PC-9 (cell line): ENCODE results near the gene CPE. TPM values are rescaled to one million over a fixed set of nuclear protein-coding genes. Genes with fewer than 3 reads are reported as not detected.

Source experiments
- BruUV-seq: library from RNA; stranded (reverse); fragments of 400-500 nt; replicated peaks from 2 replicates; lab custom pipeline; 2021; lab: Mats Ljungman, UMichigan
- CTCF ChIA-PET: fragments of 300-600 bp; sonication (Branson Sonifier 250); formaldehyde crosslinking; loops from one replicate; lab custom pipeline; 2022; ENCODE audit warnings: antibody characterized with exemption; lab: Charles Lee
- POLR2A ChIA-PET: fragments of 300-600 bp; sonication (Branson Sonifier 250); formaldehyde crosslinking; loops from one replicate; lab custom pipeline; 2022; ENCODE audit warnings: antibody characterized with exemption; ENCODE audit not compliant: unreplicated experiment; lab: Charles Lee
- DNase-seq, 2 experiments: peaks; one replicate each; pipeline versions ENCODE4 v3.0.0 to v3.0.0-alpha.2; 2015 to 2022; ENCODE audit warnings: mixed read lengths in 1 of 2
- H2AFZ ChIP-seq: fragments of 200-600 bp; sonication (generic); 2 replicates; pipeline ENCODE4 v1.8.1; 2017; ENCODE audit warnings: antibody characterized with exemption
- H3F3A ChIP-seq: fragments of 200-600 bp; sonication (generic); 2 replicates; pipeline ENCODE4 v1.8.1; 2017; ENCODE audit warnings: antibody characterized with exemption, mild to moderate bottlenecking, low read depth; ENCODE audit not compliant: insufficient read depth
- H3K27ac ChIP-seq: fragments of 200-600 bp; sonication (generic); 2 replicates; pipeline ENCODE4 v1.6.1; 2016; ENCODE audit warnings: mixed run types
- H3K27me3 ChIP-seq: fragments of 200-600 bp; sonication (generic); 2 replicates; pipeline ENCODE4 v1.6.1; 2016; ENCODE audit warnings: low read depth, mixed run types; ENCODE audit not compliant: insufficient read depth
- H3K36me3 ChIP-seq: fragments of 200-600 bp; sonication (generic); 2 replicates; pipeline ENCODE4 v1.6.1; 2016; ENCODE audit warnings: low read depth, mixed run types
- H3K4me1 ChIP-seq: fragments of 200-600 bp; sonication (generic); replicated peaks from 2 replicates; pipeline ENCODE4 v1.6.1; 2016; ENCODE audit warnings: mixed run types; ENCODE audit not compliant: insufficient read depth
- H3K4me2 ChIP-seq: fragments of 200-600 bp; sonication (generic); 2 replicates; pipeline ENCODE4 v1.6.1; 2017; ENCODE audit warnings: mixed run types
- H3K4me3 ChIP-seq: fragments of 200-600 bp; sonication (generic); 2 replicates; pipeline ENCODE4 v1.6.1; 2016; ENCODE audit warnings: mixed run types
- H3K79me2 ChIP-seq: fragments of 200-600 bp; sonication (generic); 2 replicates; pipeline ENCODE4 v1.6.1; 2017; ENCODE audit warnings: low read depth, mixed run types
- H3K9me2 ChIP-seq: fragments of 200-600 bp; sonication (generic); 2 replicates; pipeline ENCODE4 v1.8.1; 2017; ENCODE audit warnings: mild to moderate bottlenecking; ENCODE audit not compliant: insufficient read depth
- H3K9me3 ChIP-seq: fragments of 200-600 bp; sonication (generic); 2 replicates; pipeline ENCODE4 v1.8.1; 2016; ENCODE audit warnings: low read depth; ENCODE audit not compliant: insufficient read depth
- H4K20me1 ChIP-seq: fragments of 200-600 bp; sonication (generic); 2 replicates; pipeline ENCODE4 v1.8.1; 2017; ENCODE audit not compliant: insufficient read depth
- CTCF ChIP-seq: fragments of 200-600 bp; sonication (generic); conservative IDR thresholded peaks from 2 replicates; pipeline ENCODE4 v1.6.1; 2017; ENCODE audit warnings: mixed run types, antibody characterized with exemption, mild to moderate bottlenecking, moderate library complexity
- EZH2 ChIP-seq: fragments of 200-600 bp; sonication (generic); IDR thresholded peaks from 2 replicates; pipeline ENCODE4 v1.8.0; 2017; ENCODE audit warnings: antibody characterized with exemption, low read depth
- intact Hi-C: fragments of 100-400 bp; cut with micrococcal nuclease; formaldehyde crosslinking; loops from one replicate; pipeline ENCODE4 v1.10.0; 2022; ENCODE audit not compliant: unreplicated experiment
- total RNA-seq: library from RNA; stranded (reverse); gene quantifications from 2 replicates; pipeline ENCODE4 v1.2.3, GENCODE V29; 2021

The CPE gene
- total RNA-seq, 1 experiment from 2014 or later, result 1.3 TPM

- CTCF ChIA-PET, result interaction anchor here (0.6 to 1.8 kb wide), 9 partner anchors 10 to 830 kb away, joined by 3 to 5 read pairs (median 4); partner anchors contain the start of gene TLL1
- intact Hi-C loops, result loop anchor here (1.0 to 5.0 kb wide), 4 partner anchors 43 to 1799 kb away; no protein-coding TSS in a partner anchor
- Histone ChIP-seq H2AFZ (peak overlapping the region; percentile 69), H3K27me3 (no peaks in the 10 kb centered on the region), H3F3A (no peaks in the 10 kb centered on the region), H3K27ac (no peak overlapping the region), H4K20me1 (no peaks in the 10 kb centered on the region), H3K36me3 (no peaks in the 10 kb centered on the region), H3K4me2 (peak overlapping the region; percentile 51), H3K9me2 (no peaks in the 10 kb centered on the region), H3K4me3 (no peak overlapping the region), H3K9me3 (no peaks in the 10 kb centered on the region), H3K4me1 (no peaks in the 10 kb centered on the region), H3K79me2 (no peaks in the 10 kb centered on the region)
- POLR2A ChIA-PET, result interaction anchor here (0.6 kb wide), 2 partner anchors 13 to 43 kb away, joined by 3 to 4 read pairs; no protein-coding TSS in a partner anchor
- no peak for TF ChIP-seq EZH2
- TF ChIP-seq CTCF, result peak; percentile 76
- no TSS peak for BruUV-seq
- peak in 1 of 2 experiments; percentile 70 for DNase-seq
Observed at GRCh38 chr4:165493359-165493758, 114.6 kb downstream of the CPE start.

- H4K20me1 ChIP-seq, result no peaks in the 10 kb centered on the region
- no peaks in the 10 kb centered on the region for H3K9me2 ChIP-seq
- no peak overlapping the region for H3K27ac ChIP-seq
- no peaks in the 10 kb centered on the region for H3K27me3 ChIP-seq
- no peaks in the 10 kb centered on the region for H3F3A ChIP-seq
- H3K36me3 ChIP-seq, result no peaks in the 10 kb centered on the region
- no peak overlapping the region for H2AFZ ChIP-seq
- ChIA-PET CTCF (interaction anchor here (1.6 kb wide), 1 partner anchor 10 kb away, joined by 5 read pairs; no protein-coding TSS in a partner anchor), POLR2A (interaction anchor here (0.6 kb wide), 1 partner anchor 731 kb away, joined by 10 read pairs; no protein-coding TSS in a partner anchor)
- intact Hi-C loops, result no loop called here
- H3K9me3 ChIP-seq, result no peaks in the 10 kb centered on the region
- H3K4me2 ChIP-seq, result 0 out of 2 replicates have a peak overlapping the region, but pooled peaks have one; percentile 5
- no peak for DNase-seq
- no TSS peak for BruUV-seq
- H3K4me1 ChIP-seq, result peaks cover 15% of the 10 kb centered on the region
- H3K4me3 ChIP-seq, result no peak overlapping the region
- TF ChIP-seq EZH2 (no peak), CTCF (no peak)
- H3K79me2 ChIP-seq, result no peaks in the 10 kb centered on the region
Observed at GRCh38 chr4:165502916-165503907, 124.4 kb downstream of the CPE start.

GRCh38 chr4:165504184-165504583, 125.4 kb downstream of the CPE start:
- Histone ChIP-seq H3K79me2 (no peaks in the 10 kb centered on the region), H3K4me3 (no peak overlapping the region), H3K4me1 (peaks cover 15% of the 10 kb centered on the region), H3K9me2 (no peaks in the 10 kb centered on the region), H3K36me3 (no peaks in the 10 kb centered on the region), H3F3A (no peaks in the 10 kb centered on the region), H3K27me3 (no peaks in the 10 kb centered on the region), H2AFZ (no peak overlapping the region), H3K4me2 (no peak overlapping the region), H3K27ac (no peak overlapping the region), H3K9me3 (no peaks in the 10 kb centered on the region), H4K20me1 (no peaks in the 10 kb centered on the region)
- TF ChIP-seq CTCF, result no peak
- TF ChIP-seq EZH2, result no peak
- BruUV-seq, result no TSS peak
- CTCF ChIA-PET, result interaction anchor here (1.6 kb wide), 1 partner anchor 11 kb away, joined by 5 read pairs; no protein-coding TSS in a partner anchor
- intact Hi-C loops, result no loop called here
- POLR2A ChIA-PET, result no interaction called here
- DNase-seq, result no peak
